Fibroblast of the conjunctiva (primary cell): ENCODE data around the gene ATP6AP2.
A peak's percentile ranks its signal among the peaks of the same experiment; 100 is the strongest.
"Not testable (repeated sequence)": the region's sequence is repeated elsewhere in the genome, so short reads cannot be mapped to it uniquely, and the experiment has no call there.

Experiments used
- DNase-seq: peaks from one replicate; pipeline ENCODE4 v3.0.0-alpha.2; 2010; ENCODE audit warnings: low read depth

ATP6AP2 gene

GRCh38 chrX:40576291-40576690, 4.5 kb upstream of the ATP6AP2 start:
- no peak for DNase-seq

GRCh38 chrX:40578039-40578695, 2.6 kb upstream of the ATP6AP2 start:
- no peak for DNase-seq

GRCh38 chrX:40579141-40579540, 1.6 kb upstream of the ATP6AP2 start:
- DNase-seq = no peak

DNA sequence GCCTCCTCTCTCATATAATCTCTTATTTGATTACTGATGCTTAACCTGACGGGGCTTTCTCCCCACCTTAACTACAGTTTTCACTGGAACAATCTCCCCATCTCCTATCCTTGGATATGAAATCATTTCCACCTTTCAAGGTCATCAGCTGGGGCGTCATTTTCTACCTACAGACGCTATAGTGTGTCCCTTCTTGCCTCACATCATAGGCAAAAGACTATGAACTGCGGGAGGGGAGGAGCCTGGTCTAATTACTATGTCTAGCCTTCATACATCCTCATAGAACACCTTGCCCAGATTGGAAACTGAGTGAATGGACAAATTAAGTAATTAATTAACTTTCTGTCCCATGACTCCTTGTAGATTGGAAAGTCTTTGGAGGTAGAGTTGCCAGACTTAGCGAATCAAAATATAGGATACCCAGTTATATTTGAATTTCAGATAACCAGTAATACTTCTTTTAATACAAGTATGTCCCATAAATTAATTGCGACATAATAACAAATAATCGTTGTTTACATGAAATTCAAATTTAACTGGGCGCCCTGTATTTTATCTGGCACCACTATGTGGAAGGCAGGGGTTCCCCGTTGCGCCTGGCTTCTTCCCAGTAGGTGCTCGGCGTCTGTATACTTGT, 752 bp upstream of the ATP6AP2 start:
- DNase-seq = no peak

- DNase-seq = no peak
Observed at GRCh38 chrX:40581336-40581920, 658 bp downstream of the ATP6AP2 start.

- DNase-seq = not testable (repeated sequence)
Observed at GRCh38 chrX:40582178-40582577, 1.4 kb downstream of the ATP6AP2 start.

DNA sequence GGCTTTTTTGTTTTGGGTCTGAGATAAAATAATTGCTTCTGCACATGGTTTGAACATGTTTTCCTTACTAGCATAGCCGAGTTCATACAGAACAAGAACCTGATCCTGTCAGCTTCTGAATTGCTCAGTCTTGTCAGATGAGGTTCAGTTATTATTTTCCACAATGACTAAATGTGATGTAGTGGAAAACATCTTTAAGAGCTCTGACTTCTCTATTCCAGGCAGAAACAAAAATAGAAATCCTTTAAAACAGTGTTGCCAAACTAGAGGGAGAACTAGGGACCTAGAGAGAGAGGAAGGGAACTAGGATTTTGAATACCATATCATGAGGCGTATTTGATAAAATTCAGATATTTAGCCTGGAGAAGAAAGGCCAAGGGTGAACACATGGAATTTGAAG, 2.0 kb downstream of the ATP6AP2 start:
- DNase-seq = no peak

- not testable (repeated sequence) for DNase-seq
Observed at GRCh38 chrX:40587623-40588022, 6.9 kb downstream of the ATP6AP2 start.

GRCh38 chrX:40589616-40590321, 9.0 kb downstream of the ATP6AP2 start:
- DNase-seq = not testable (repeated sequence)

- no peak for DNase-seq
Observed at GRCh38 chrX:40603446-40603845, 22.7 kb downstream of the ATP6AP2 start.

DNA sequence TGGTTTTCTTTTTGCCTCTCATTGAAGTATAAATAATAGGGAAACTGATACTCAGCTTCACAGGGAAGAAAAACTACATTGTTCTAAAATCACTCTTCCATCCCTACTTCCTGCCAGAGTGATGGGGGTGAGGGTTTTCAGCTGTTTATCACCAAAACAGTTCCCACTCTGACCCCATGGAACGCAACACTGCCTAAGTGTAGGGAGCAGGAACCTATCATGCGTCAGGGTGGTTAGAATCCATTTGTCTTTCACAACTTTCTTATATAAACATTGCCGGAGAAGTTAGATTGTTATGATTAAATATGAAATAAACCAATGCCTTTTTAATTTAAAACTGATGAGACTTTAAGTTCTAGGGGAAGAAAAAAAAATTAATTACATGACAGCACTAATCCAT, 26.6 kb downstream of the ATP6AP2 start:
- no peak for DNase-seq

GRCh38 chrX:40612511-40612910, 31.7 kb downstream of the ATP6AP2 start:
- DNase-seq = no peak

GRCh38 chrX:40615976-40616375, 35.2 kb downstream of the ATP6AP2 start:
- DNase-seq = no peak

GRCh38 chrX:40617566-40617965, 36.8 kb downstream of the ATP6AP2 start:
- no peak for DNase-seq

DNA sequence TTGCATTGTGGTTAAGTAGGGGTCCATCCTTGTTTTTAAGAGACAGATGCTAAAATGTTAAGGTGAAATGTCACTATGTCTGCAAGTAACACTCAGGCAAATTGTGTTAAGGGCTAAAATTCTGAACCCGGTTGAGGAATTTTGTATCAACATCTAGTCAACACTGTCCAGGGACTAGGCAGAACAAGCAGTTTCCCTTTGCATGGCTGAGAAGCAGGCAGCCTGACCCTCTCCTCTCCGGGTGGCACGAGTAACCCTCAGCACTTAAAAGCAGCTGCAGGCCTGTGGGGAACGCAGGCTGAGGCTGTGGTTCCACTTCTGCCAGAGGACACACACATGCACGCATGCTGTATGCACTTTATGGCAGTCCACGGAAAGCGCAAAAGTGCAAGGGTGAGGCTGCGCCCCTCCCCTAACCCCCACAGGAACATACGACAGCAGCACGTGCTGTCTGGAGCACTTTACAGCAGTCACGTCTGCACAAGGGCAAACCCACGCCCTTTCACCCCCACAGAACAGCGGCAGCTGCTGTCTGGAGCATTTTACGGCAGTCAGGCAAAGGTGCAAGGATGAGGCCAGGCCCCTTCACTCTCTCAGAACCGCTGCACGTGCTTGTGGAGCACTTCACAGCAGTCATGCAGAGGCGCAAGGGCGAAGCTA, 41.8 kb downstream of the ATP6AP2 start:
- DNase-seq = no peak

DNA sequence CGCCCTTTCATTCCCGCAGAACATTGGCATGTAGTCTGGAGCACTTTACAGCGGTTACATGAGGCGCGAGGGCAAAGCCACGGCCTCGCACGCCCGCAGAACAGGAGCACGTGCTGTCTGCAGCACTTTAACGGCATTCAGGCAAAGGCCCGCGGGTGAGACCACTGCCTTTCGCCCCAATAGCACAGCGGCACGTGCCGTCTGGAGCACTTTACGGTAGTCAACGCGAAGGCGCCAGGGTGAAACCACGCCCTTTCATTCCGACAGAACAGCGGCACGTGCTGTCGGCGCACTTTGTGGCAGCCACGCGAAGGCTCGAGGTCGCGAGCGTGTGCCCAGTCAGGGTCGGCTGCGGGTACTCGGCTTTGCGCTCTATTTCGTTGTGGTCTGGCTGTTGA, 42.4 kb downstream of the ATP6AP2 start, which contains the start of gene MPC1L:
Gene MPC1L, plus strand, starts transcription at position 290 of the 398 bp plus-strand sequence. CDS start 138 bp downstream, outside the sequence.
- no peak for DNase-seq

GRCh38 chrX:40623665-40624064, 42.9 kb downstream of the ATP6AP2 start:
- no peak for DNase-seq

DNA sequence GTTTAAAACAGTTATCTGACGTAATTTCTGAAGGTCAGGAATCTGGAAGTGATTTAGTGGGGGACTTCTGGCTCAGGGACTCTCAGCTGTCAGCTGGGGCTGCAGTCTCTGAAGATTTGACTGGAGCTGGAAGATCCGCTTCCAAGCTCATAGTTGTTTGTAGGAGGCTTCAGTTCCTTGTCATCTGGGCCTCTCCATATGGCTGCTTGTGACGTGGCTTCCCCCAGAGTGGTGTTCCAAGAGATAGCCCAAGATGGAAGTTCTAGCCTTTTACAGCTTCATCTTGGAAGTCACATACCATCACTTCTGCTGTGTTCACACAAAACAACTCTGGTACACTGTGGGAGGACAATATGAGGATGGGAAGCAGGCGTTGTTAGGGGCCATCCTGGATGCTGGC, 44.5 kb downstream of the ATP6AP2 start:
- DNase-seq = no peak

- DNase-seq = no peak
Observed at GRCh38 chrX:40628506-40628905, 47.7 kb downstream of the ATP6AP2 start.

GRCh38 chrX:40632199-40632598, 51.4 kb downstream of the ATP6AP2 start:
- no peak for DNase-seq

DNA sequence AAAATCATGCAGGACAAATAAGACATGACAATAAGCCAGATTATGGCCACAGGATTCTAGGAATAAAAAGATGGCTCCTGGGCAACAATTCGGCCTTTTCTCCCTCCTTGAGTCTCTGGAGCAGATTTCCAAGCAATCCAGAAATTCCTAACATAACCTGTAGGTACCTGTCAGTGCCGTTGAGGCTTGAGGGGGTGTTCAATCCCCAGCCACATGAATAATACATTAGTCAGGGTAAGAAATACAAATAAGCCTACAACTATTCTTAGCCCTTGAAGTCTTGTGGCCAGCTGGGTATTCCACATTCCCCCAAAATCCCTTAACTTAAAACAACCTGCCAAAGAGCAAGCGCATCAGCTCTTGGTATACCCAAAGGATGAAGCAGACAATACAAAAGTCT, 56.9 kb downstream of the ATP6AP2 start:
- no peak for DNase-seq

DNA sequence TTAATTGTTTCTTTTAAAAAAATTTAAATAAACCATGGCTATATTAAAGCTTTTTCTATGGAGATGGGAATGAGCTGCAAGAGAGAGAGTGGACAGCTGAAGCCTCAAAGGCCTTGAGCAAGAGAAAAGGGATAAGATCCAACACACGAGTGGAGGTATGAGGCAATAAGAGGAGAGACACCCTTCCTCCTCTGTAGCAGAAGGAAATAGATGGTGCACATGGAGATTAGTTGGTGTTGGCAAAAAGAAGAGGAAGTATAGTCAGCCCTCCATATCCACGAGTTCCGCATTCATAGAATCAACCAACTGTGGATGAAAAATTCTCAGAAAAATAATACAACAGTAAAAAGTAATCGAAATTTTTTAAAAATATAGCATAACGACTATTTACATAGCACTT, 63.4 kb downstream of the ATP6AP2 start:
- peak; percentile 36 for DNase-seq
